ENCODE results near the gene JPH4. TPM values are rescaled to one million over a fixed set of nuclear protein-coding genes. Genes with fewer than 3 reads are reported as not detected.
A peak's percentile ranks its signal among the peaks of the same experiment; 100 is the strongest.
"Not testable (repeated sequence)": the region's sequence is repeated elsewhere in the genome, so short reads cannot be mapped to it uniquely, and the experiment has no call there.

The JPH4 gene
- total RNA-seq, 1 donor from 2014 or later, result 1.1 TPM

DNA sequence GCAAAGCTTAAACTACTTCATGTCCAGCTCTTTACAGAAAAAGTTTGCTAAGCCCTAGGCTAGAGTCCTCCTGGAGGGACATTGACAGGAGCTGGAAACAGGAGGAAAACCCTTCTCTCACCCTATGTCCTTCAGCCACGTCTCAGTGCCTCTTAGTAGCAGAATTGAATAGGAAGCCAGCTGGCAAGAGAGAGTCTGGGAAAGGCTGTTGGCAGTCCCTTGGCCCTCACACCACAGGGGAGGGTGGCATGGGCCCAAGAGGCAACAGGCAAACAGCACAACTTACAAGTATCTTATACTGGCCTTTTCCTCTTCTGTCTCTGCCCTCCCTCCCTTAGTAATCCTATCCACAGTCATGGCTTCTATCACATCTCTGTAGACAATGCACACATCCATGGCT lies 29.9 kb upstream of the JPH4 start:
- no peak for DNase-seq

DNA sequence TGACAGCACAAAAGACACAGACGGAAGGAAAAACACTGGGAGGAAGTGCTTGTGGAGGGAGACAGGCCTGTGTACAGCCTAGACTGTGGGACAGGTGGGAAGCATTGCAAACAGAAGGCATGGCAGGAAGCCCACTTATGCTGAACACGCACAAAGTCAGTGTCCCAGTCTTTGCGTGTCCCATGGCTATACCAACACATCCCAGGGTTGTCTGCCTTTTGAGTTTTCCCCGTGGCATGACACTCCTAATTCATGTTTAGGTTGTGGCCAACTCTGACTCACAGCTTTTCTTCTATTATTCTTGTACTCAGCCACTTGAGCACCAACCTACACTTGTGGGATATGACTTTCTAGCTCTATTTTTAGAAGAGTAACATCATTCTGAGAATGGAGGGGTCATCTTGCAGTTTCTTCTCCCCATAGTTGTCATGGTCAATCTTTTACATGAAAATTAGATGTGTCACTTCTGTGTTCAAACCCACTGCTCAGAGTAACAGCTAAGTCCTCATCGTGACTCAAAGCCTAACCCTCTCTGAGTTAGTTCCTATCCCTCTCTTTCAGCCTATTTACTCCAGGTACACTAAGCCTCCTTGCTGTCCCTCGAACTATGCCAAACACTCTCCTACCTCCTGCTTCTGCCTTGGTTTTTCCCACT lies 27.5 kb upstream of the JPH4 start:
- DNase-seq, result no peak

- DNase-seq, result no peak
Observed at GRCh38 chr14:23604675-23605170, 26.1 kb upstream of the JPH4 start.

DNA sequence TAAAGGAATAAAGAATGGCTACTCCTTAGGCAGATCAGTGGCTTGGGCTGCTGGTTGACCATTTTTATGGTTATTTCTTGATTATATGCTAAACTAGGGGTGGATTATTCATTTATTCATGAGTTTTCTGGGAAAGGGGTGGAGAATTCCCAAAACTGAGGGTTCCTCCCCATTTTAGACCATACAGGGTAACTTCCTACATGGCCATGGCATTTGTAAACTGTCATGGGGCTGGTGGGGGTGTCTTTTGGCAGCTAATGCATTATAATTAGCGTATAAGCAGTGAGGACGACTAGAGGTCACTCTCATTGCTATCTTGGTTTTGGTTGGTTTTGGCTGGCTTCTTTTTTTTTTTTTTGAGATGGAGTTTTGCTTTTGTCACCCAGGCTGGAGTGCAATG lies 25.6 kb upstream of the JPH4 start:
- no peak for DNase-seq

GRCh38 chr14:23603103-23603502 lies 24.5 kb upstream of the JPH4 start:
- no peak for DNase-seq

GRCh38 chr14:23602181-23603095 lies 23.8 kb upstream of the JPH4 start:
- no peak for DNase-seq

GRCh38 chr14:23601845-23602180 lies 23.2 kb upstream of the JPH4 start:
- no peak for DNase-seq

DNA sequence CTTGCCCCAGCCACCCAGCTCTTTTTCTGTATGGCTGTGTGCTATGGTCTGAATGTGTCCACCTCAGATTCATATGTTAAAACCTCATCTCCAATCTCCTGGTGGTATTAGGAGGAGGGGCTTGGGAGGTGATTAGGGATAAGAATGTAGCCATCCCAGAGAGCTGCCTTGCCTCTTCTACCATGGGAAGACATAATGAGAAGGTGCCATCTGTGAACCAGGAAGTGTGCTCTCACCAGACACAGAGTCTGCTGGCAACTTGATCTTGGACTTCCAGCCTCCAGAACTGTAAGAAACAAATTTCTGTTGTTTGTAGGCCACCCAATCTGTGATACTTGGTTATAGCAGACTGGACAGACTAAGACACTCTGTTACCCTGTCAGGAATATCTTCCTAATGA lies 22.8 kb upstream of the JPH4 start:
- no peak for DNase-seq

DNA sequence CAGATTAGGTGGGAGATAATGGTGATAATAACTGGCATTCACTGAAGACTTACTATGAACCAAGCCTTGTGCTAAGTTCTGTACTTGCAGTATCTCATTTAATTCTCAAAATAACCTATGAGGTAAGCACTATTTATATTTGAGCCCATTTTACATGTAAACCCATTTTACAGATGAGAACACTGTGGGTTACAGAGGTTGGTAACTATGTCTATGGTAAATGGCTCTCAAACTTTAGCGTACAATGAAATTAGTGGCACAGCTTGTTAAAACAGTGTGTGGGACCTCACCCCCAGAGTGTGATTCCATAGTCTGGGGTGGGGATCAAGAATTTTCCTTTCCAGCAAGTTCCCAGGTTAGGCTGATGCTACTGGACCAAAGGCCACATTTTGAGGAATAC lies 22.2 kb upstream of the JPH4 start:
- DNase-seq, result no peak

GRCh38 chr14:23600322-23600707 lies 21.7 kb upstream of the JPH4 start:
- DNase-seq, result no peak

DNA sequence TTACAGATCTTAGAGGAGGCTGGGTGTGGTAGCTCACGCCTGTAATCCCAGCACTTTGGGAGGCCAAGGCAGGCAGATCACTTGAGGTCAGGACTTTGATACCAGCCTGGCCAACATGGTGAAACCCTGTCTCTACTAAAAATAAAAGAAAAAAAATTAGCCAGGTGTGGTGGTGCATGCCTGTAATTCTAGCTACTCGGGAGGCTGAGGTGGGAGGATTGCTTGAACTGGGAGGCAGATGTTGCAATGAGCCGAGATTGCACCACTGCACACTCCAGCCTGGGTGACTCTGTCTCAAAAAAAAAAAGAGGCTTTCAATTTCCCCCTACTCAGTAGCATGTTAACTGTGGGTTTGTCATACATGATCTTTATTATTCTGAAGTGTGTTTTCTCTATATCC lies 15.6 kb upstream of the JPH4 start:
- not testable (repeated sequence) for DNase-seq

GRCh38 chr14:23590198-23590597 lies 11.6 kb upstream of the JPH4 start:
- no peak for DNase-seq

DNA sequence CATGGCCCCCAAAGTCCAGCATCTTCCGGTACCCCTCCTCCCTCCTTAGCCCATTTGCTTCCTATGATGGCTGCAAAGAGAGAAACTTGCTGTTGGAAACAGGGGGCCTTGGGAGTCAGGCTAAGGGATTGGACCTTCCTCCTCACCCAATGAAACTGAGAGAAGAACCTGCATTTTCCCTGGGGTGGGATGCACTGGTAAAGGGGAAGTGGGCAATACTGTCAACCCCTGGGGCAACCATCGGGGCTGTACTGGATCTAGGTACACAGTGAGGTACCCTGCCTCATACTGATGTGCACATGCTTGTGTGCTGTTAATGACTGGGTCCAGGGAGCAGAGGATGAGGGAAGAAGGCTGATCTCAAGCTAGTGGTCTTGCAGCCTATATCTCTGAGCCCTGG lies 11.0 kb upstream of the JPH4 start:
- DNase-seq, result no peak

GRCh38 chr14:23588884-23589598 lies 10.5 kb upstream of the JPH4 start:
- DNase-seq, result peak; percentile 95

- not testable (repeated sequence) for DNase-seq
Observed at GRCh38 chr14:23584527-23585203, 6.1 kb upstream of the JPH4 start.

GRCh38 chr14:23583761-23584526 lies 5.4 kb upstream of the JPH4 start:
- DNase-seq, result not testable (repeated sequence)

- DNase-seq, result no peak
Observed at GRCh38 chr14:23582906-23583760, 4.5 kb upstream of the JPH4 start.

- no peak for DNase-seq
Observed at GRCh38 chr14:23580948-23581281, 2.3 kb upstream of the JPH4 start.

GRCh38 chr14:23580152-23580926 lies 1.7 kb upstream of the JPH4 start:
- DNase-seq, result no peak

GRCh38 chr14:23579739-23580138 lies 1.1 kb upstream of the JPH4 start:
- DNase-seq, result no peak

All from tongue (tissue), 2 donors.